GM23248 (cell line): ENCODE results near the gene WWOX.

Experiments
- EZH2 ChIP-seq: fragments of 200-600 bp; sonication (generic); IDR thresholded peaks from 2 replicates; pipeline ENCODE4 v1.6.1; 2018; ENCODE audit warnings: antibody characterized with exemption, mild to moderate bottlenecking; ENCODE audit not compliant: insufficient read depth, poor library complexity, severe bottlenecking
- EZH2phosphoT487 ChIP-seq: fragments of 200-600 bp; sonication (generic); IDR thresholded peaks from 2 replicates; pipeline ENCODE4 v1.6.1; 2018; ENCODE audit warnings: antibody characterized with exemption, moderate library complexity, mild to moderate bottlenecking, low read depth; ENCODE audit not compliant: insufficient read depth

GRCh38 chr16:79190542-79190941 lies 1091.1 kb downstream of the WWOX start:
- TF ChIP-seq EZH2 (no peak), EZH2phosphoT487 (no peak)
